Measurements from ENCODE around the gene SDR42E1.

Gene SDR42E1

GRCh38 chr16:82049484-82049883, 38.2 kb upstream of the SDR42E1 start:
- Histone ChIP-seq H3K4me3 (ENCODE audit: severe bottlenecking) (no peak overlapping the region), H3K4me1 (ENCODE audit: insufficient read depth, poor library complexity, severe bottlenecking) (no peaks in the 10 kb centered on the region), H3K27me3 (ENCODE audit: insufficient read depth, poor library complexity, severe bottlenecking) (no peaks in the 10 kb centered on the region), H3K27ac (ENCODE audit: poor library complexity, severe bottlenecking) (no peak overlapping the region), H3K36me3 (ENCODE audit: low read depth) (no peaks in the 10 kb centered on the region), H3K9me3 (ENCODE audit: severe bottlenecking) (no peaks in the 10 kb centered on the region)
- no peak for TF ChIP-seq CTCF (IDR thresholded peaks at IDR 0.05; ENCODE audit: poor library complexity, severe bottlenecking)
- no peak for ATAC-seq (ENCODE audit: low read depth)
- DNase-seq (ENCODE audit: low spot score): no peak

GRCh38 chr16:82047787-82048186, 36.5 kb upstream of the SDR42E1 start:
- Histone ChIP-seq H3K27me3 (ENCODE audit: insufficient read depth, poor library complexity, severe bottlenecking) (no peaks in the 10 kb centered on the region), H3K9me3 (ENCODE audit: severe bottlenecking) (no peaks in the 10 kb centered on the region), H3K4me3 (ENCODE audit: severe bottlenecking) (no peak overlapping the region), H3K36me3 (ENCODE audit: low read depth) (no peaks in the 10 kb centered on the region), H3K4me1 (ENCODE audit: insufficient read depth, poor library complexity, severe bottlenecking) (peaks cover 4% of the 10 kb centered on the region), H3K27ac (ENCODE audit: poor library complexity, severe bottlenecking) (no peak overlapping the region)
- TF ChIP-seq CTCF (IDR thresholded peaks at IDR 0.05; ENCODE audit: poor library complexity, severe bottlenecking): no peak
- ATAC-seq (ENCODE audit: low read depth) (no peak), DNase-seq (ENCODE audit: low spot score) (no peak)

- H3K4me1 ChIP-seq (ENCODE audit: insufficient read depth, poor library complexity, severe bottlenecking): peaks cover 4% of the 10 kb centered on the region
- no peaks in the 10 kb centered on the region for H3K36me3 ChIP-seq (ENCODE audit: low read depth)
- H3K27me3 ChIP-seq (ENCODE audit: insufficient read depth, poor library complexity, severe bottlenecking): no peaks in the 10 kb centered on the region
- no peak for DNase-seq (ENCODE audit: low spot score)
- no peak overlapping the region for H3K4me3 ChIP-seq (ENCODE audit: severe bottlenecking)
- H3K27ac ChIP-seq (ENCODE audit: poor library complexity, severe bottlenecking): no peak overlapping the region
- no peak for ATAC-seq (ENCODE audit: low read depth)
- no peaks in the 10 kb centered on the region for H3K9me3 ChIP-seq (ENCODE audit: severe bottlenecking)
- no peak for TF ChIP-seq CTCF (IDR thresholded peaks at IDR 0.05; ENCODE audit: poor library complexity, severe bottlenecking)
Measured at GRCh38 chr16:82047374-82047773, 36.1 kb upstream of the SDR42E1 start.

GRCh38 chr16:82046941-82047340, 35.7 kb upstream of the SDR42E1 start:
- TF ChIP-seq CTCF (IDR thresholded peaks at IDR 0.05; ENCODE audit: poor library complexity, severe bottlenecking): no peak
- Histone ChIP-seq H3K4me1 (ENCODE audit: insufficient read depth, poor library complexity, severe bottlenecking) (peaks cover 4% of the 10 kb centered on the region), H3K36me3 (ENCODE audit: low read depth) (no peaks in the 10 kb centered on the region), H3K4me3 (ENCODE audit: severe bottlenecking) (no peak overlapping the region), H3K27me3 (ENCODE audit: insufficient read depth, poor library complexity, severe bottlenecking) (no peaks in the 10 kb centered on the region), H3K9me3 (ENCODE audit: severe bottlenecking) (no peaks in the 10 kb centered on the region), H3K27ac (ENCODE audit: poor library complexity, severe bottlenecking) (no peak overlapping the region)
- ATAC-seq (ENCODE audit: low read depth): no peak
- DNase-seq (ENCODE audit: low spot score): no peak

- ATAC-seq (ENCODE audit: low read depth) (no peak), DNase-seq (ENCODE audit: low spot score) (no peak)
- no peak overlapping the region for H3K4me3 ChIP-seq (ENCODE audit: severe bottlenecking)
- no peaks in the 10 kb centered on the region for H3K36me3 ChIP-seq (ENCODE audit: low read depth)
- H3K9me3 ChIP-seq (ENCODE audit: severe bottlenecking): no peaks in the 10 kb centered on the region
- H3K27ac ChIP-seq (ENCODE audit: poor library complexity, severe bottlenecking): no peak overlapping the region
- no peaks in the 10 kb centered on the region for H3K27me3 ChIP-seq (ENCODE audit: insufficient read depth, poor library complexity, severe bottlenecking)
- no peak for TF ChIP-seq CTCF (IDR thresholded peaks at IDR 0.05; ENCODE audit: poor library complexity, severe bottlenecking)
- peaks cover 4% of the 10 kb centered on the region for H3K4me1 ChIP-seq (ENCODE audit: insufficient read depth, poor library complexity, severe bottlenecking)
Measured at GRCh38 chr16:82046541-82046940, 35.3 kb upstream of the SDR42E1 start.
